AG04450 (cell line): ENCODE measurements around the gene UNKL. TPM values are rescaled to one million over a fixed set of nuclear protein-coding genes. Genes with fewer than 3 reads are reported as not detected.

ENCODE experiments used
- CTCF ChIA-PET: fragments of 300-600, 350-600 bp; formaldehyde crosslinking; extraction: SDS; loops from one replicate; lab custom pipeline; 2022; ENCODE audit warnings: antibody characterized with exemption, inconsistent platforms; lab: Charles Lee
- POLR2A ChIA-PET: fragments of 350-600 bp; formaldehyde crosslinking; extraction: SDS; loops from one replicate; lab custom pipeline; 2021; ENCODE audit warnings: antibody characterized with exemption, inconsistent platforms; lab: Yijun Ruan, JAX
- DNase-seq: peaks from one replicate; pipeline ENCODE4 v3.0.0-alpha.2; 2011; ENCODE audit warnings: low read depth, low spot score
- H3K27ac ChIP-seq: one replicate; pipeline ENCODE4 v1.5.1; 2012; ENCODE audit warnings: low read depth, low read length, control low read depth
- H3K27me3 ChIP-seq: one replicate; pipeline ENCODE4 v1.6.0; 2012; ENCODE audit warnings: low read length; ENCODE audit not compliant: control insufficient read depth, insufficient read depth
- H3K4me3 ChIP-seq: 2 replicates; pipeline ENCODE4 v1.5.1; 2011; ENCODE audit warnings: mild to moderate bottlenecking, low read depth, low read length, control low read depth
- H3K9me3 ChIP-seq: 2 replicates; pipeline ENCODE4 v1.5.1; 2012; ENCODE audit warnings: low read length; ENCODE audit not compliant: control insufficient read depth, insufficient read depth
- CTCF ChIP-seq: IDR thresholded peaks from 2 replicates; pipeline ENCODE4 v1.5.1; 2011; ENCODE audit warnings: low read depth, low read length, control low read depth, inconsistent platforms
- polyA plus RNA-seq: library from polyadenylated mRNA; depleted of rRNA; stranded (reverse); fragments of >200 nt; gene quantifications from 2 replicates; pipeline ENCODE4 v1.2.3, GENCODE V29; 2011

UNKL gene
- polyA plus RNA-seq, 1 experiment: 7.6 TPM

- ChIA-PET CTCF (no interaction called here), POLR2A (no interaction called here)
- Histone ChIP-seq H3K9me3 (no peaks in the 10 kb centered on the region; the same call in 1 of the 2 replicates), H3K27me3 (no peaks in the 10 kb centered on the region), H3K27ac (no peak overlapping the region), H3K4me3 (no peak overlapping the region)
- no peak for TF ChIP-seq CTCF
- DNase-seq: no peak
Measured at GRCh38 chr16:1389762-1390161, 24.7 kb downstream of the UNKL start.

GRCh38 chr16:1387331-1387730, 27.2 kb downstream of the UNKL start:
- Histone ChIP-seq H3K27me3 (no peaks in the 10 kb centered on the region), H3K4me3 (no peak overlapping the region), H3K27ac (no peak overlapping the region), H3K9me3 (no peaks in the 10 kb centered on the region; the same call in 1 of the 2 replicates)
- POLR2A ChIA-PET: no interaction called here
- CTCF ChIA-PET: no interaction called here
- DNase-seq: no peak
- TF ChIP-seq CTCF: no peak

- ChIA-PET CTCF (no interaction called here), POLR2A (no interaction called here)
- no peaks in the 10 kb centered on the region; the same call in 1 of the 2 replicates for H3K9me3 ChIP-seq
- no peak for DNase-seq
- TF ChIP-seq CTCF: no peak
- H3K4me3 ChIP-seq: no peak overlapping the region
- H3K27ac ChIP-seq: no peak overlapping the region
- no peaks in the 10 kb centered on the region for H3K27me3 ChIP-seq
Measured at GRCh38 chr16:1385232-1385631, 29.3 kb downstream of the UNKL start.

- no peak for TF ChIP-seq CTCF
- Histone ChIP-seq H3K27me3 (no peaks in the 10 kb centered on the region), H3K4me3 (no peak overlapping the region), H3K9me3 (no peaks in the 10 kb centered on the region; the same call in 1 of the 2 replicates), H3K27ac (no peak overlapping the region)
- DNase-seq: no peak
- POLR2A ChIA-PET: interaction anchor here (0.7 kb wide), 1 partner anchor 25 kb away, joined by 5 read pairs; no protein-coding TSS in a partner anchor
- CTCF ChIA-PET: no interaction called here
Measured at GRCh38 chr16:1383556-1383955, 30.9 kb downstream of the UNKL start.

- no peak for TF ChIP-seq CTCF
- CTCF ChIA-PET: interaction anchor here (2.3 kb wide), 1 partner anchor 19 kb away, joined by 10 read pairs; no protein-coding TSS in a partner anchor
Measured at GRCh38 chr16:1381612-1382406, 32.7 kb downstream of the UNKL start.

More at GRCh38 chr16:1381612-1382406, 32.7 kb downstream of the UNKL start:
- no peak for DNase-seq
- Histone ChIP-seq H3K9me3 (no peaks in the 10 kb centered on the region; the same call in 1 of the 2 replicates), H3K27ac (no peak overlapping the region), H3K4me3 (no peak overlapping the region), H3K27me3 (no peaks in the 10 kb centered on the region)
- POLR2A ChIA-PET: interaction anchor here (0.5 kb wide), 1 partner anchor 39 kb away, joined by 3 read pairs; no protein-coding TSS in a partner anchor
